ENCODE measurements around the gene TMEM165.

DNA sequence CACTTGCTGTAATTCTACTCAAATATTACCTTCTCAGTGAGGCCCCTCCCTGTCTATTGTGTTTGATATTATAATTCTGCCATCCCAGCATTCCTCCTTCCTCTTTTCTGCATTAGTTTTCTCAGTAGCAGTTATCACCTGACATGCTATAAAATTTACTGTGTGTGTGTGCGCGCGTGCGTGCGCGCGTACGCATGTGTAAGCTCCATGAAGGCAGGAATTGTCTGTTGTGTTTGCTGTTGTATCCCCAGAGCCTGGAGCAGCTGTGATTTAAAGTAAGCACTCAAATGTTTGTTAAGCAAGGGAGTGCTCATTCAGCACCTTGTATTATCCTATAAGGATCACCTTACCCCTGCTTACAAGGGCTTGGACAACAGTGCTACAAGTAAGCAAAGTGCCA lies 41.1 kb upstream of the TMEM165 start:
- TF ChIP-seq GABPA (IDR thresholded peaks at IDR 0.05; ENCODE audit: low read depth) (no peak), POLR2A (IDR thresholded peaks at IDR 0.05; ENCODE audit: low read depth, low read length) (no peak), SUPT20H (IDR thresholded peaks at IDR 0.05; ENCODE audit: borderline replicate concordance, control insufficient read depth, low read depth, low read length) (no peak), MXI1 (IDR thresholded peaks at IDR 0.05; ENCODE audit: low read depth, low read length) (no peak), HCFC1 (IDR thresholded peaks at IDR 0.05; ENCODE audit: low read length) (no peak), ZNF24 (IDR thresholded peaks at IDR 0.05) (no peak)
- TF ChIP-seq, protein P1, sequence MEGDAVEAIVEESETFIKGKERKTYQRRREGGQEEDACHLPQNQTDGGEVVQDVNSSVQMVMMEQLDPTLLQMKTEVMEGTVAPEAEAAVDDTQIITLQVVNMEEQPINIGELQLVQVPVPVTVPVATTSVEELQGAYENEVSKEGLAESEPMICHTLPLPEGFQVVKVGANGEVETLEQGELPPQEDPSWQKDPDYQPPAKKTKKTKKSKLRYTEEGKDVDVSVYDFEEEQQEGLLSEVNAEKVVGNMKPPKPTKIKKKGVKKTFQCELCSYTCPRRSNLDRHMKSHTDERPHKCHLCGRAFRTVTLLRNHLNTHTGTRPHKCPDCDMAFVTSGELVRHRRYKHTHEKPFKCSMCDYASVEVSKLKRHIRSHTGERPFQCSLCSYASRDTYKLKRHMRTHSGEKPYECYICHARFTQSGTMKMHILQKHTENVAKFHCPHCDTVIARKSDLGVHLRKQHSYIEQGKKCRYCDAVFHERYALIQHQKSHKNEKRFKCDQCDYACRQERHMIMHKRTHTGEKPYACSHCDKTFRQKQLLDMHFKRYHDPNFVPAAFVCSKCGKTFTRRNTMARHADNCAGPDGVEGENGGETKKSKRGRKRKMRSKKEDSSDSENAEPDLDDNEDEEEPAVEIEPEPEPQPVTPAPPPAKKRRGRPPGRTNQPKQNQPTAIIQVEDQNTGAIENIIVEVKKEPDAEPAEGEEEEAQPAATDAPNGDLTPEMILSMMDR (IDR thresholded peaks at IDR 0.05 in 2 of 3, conservative IDR thresholded peaks at IDR 0.05 in 1 of 3; ENCODE audit: control insufficient read depth in 2 of 3, extremely low read depth in 1 of 3, insufficient read depth in 1 of 3, low read depth in 3 of 3, low read length in 3 of 3) = no peak
- TF ChIP-seq, protein P2, sequence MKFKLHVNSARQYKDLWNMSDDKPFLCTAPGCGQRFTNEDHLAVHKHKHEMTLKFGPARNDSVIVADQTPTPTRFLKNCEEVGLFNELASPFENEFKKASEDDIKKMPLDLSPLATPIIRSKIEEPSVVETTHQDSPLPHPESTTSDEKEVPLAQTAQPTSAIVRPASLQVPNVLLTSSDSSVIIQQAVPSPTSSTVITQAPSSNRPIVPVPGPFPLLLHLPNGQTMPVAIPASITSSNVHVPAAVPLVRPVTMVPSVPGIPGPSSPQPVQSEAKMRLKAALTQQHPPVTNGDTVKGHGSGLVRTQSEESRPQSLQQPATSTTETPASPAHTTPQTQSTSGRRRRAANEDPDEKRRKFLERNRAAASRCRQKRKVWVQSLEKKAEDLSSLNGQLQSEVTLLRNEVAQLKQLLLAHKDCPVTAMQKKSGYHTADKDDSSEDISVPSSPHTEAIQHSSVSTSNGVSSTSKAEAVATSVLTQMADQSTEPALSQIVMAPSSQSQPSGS (IDR thresholded peaks at IDR 0.05; ENCODE audit: low read length) = no peak
